H1 (cell line): ENCODE results near the gene KCNJ5. TPM values are rescaled to one million over a fixed set of nuclear protein-coding genes. Genes with fewer than 3 reads are reported as not detected.

ENCODE experiments used
- CTCF ChIA-PET: fragments of 300-600 bp; sonication (Branson Sonifier 250); formaldehyde crosslinking; loops from one replicate; lab custom pipeline; 2021; ENCODE audit not compliant: partially characterized antibody; lab: Charles Lee
- POLR2A ChIA-PET: fragments of 300-600 bp; sonication (Branson Sonifier 250); formaldehyde crosslinking; loops from one replicate; lab custom pipeline; 2021; ENCODE audit warnings: inconsistent platforms; ENCODE audit not compliant: partially characterized antibody; lab: Charles Lee
- DNase-seq, 2 experiments: peaks; one replicate each; pipeline versions ENCODE4 v3.0.0 to v3.0.0-alpha.2; 2010 to 2022; ENCODE audit warnings: low spot score in 2 of 2, low read depth in 1 of 2, mixed read lengths in 1 of 2
- FAIRE-seq: peaks from 2 replicates; lab custom pipeline; 2011; peaks lifted over from hg19 to GRCh38; lab: Jason Lieb, UNC
- H2AFZ ChIP-seq: 2 replicates; pipeline ENCODE4 v1.8.1; 2012; ENCODE audit warnings: low read length, inconsistent platforms
- H2AK5ac ChIP-seq: 2 replicates; pipeline ENCODE4 v1.6.1; 2013; ENCODE audit warnings: low read depth, low read length
- H2BK120ac ChIP-seq: replicated peaks from 2 replicates; pipeline ENCODE3; 2013; ENCODE audit warnings: low read depth, low read length, inconsistent platforms
- H2BK12ac ChIP-seq: 2 replicates; pipeline ENCODE4 v1.6.1; 2013; ENCODE audit warnings: low read depth, low read length
- H2BK15ac ChIP-seq: 2 replicates; pipeline ENCODE4 v1.6.1; 2013; ENCODE audit warnings: low read length
- H2BK20ac ChIP-seq: 2 replicates; pipeline ENCODE4 v1.6.1; 2013; ENCODE audit warnings: low read length
- H2BK5ac ChIP-seq: 2 replicates; pipeline ENCODE4 v1.6.1; 2013; ENCODE audit warnings: low read depth, low read length
- H3K14ac ChIP-seq: 2 replicates; pipeline ENCODE4 v1.6.1; 2013; ENCODE audit warnings: inconsistent platforms; ENCODE audit not compliant: insufficient read length
- H3K18ac ChIP-seq: 2 replicates; pipeline ENCODE4 v1.6.1; 2013; ENCODE audit warnings: low read length; ENCODE audit errors: extremely low read depth
- H3K23ac ChIP-seq: 2 replicates; pipeline ENCODE4 v1.6.1; 2013; ENCODE audit warnings: inconsistent platforms; ENCODE audit not compliant: insufficient read length
- H3K23me2 ChIP-seq: 2 replicates; pipeline ENCODE4 v1.6.1; 2013; ENCODE audit warnings: low read depth, low read length
- H3K27ac ChIP-seq: 2 replicates; pipeline ENCODE4 v1.6.1; 2011; ENCODE audit warnings: low read depth, low read length, inconsistent platforms
- H3K27me3 ChIP-seq, 4 experiments: replicated peaks in 1 of 4; 1 replicate in 1 of 4; 2 replicates in 3 of 4; pipeline versions ENCODE4 v1.6.1 to v1.8.1; 2011 to 2013; ENCODE audit warnings: low read length in 3 of 4, mild to moderate bottlenecking in 3 of 4, inconsistent platforms in 2 of 4, mixed read lengths in 2 of 4, moderate library complexity in 1 of 4; ENCODE audit not compliant: control insufficient read depth in 3 of 4, insufficient read depth in 3 of 4; ENCODE audit errors: extremely low read depth in 1 of 4
- H3K36me3 ChIP-seq, 4 experiments: 2 replicates each; pipeline versions ENCODE4 v1.6.1 to v1.8.1; 2011 to 2013; ENCODE audit warnings: mild to moderate bottlenecking in 4 of 4, low read length in 3 of 4, moderate library complexity in 2 of 4, control low read depth in 1 of 4, inconsistent platforms in 1 of 4; ENCODE audit not compliant: insufficient read depth in 4 of 4, control insufficient read depth in 2 of 4
- H3K4ac ChIP-seq: replicated peaks from 2 replicates; pipeline ENCODE3; 2013; ENCODE audit warnings: low read length, low read depth, mixed read lengths, inconsistent platforms; ENCODE audit not compliant: insufficient read length
- H3K4me1 ChIP-seq, 4 experiments: replicated peaks in 1 of 4; 1 replicate in 1 of 4; 2 replicates in 3 of 4; pipeline versions ENCODE4 v1.6.1 to v1.8.1; 2011 to 2013; ENCODE audit warnings: low read length in 3 of 4, inconsistent platforms in 2 of 4, mixed read lengths in 1 of 4; ENCODE audit not compliant: insufficient read depth in 4 of 4, control insufficient read depth in 3 of 4
- H3K4me2 ChIP-seq, 2 experiments: 2 replicates each; pipeline versions ENCODE4 v1.6.1 to v1.8.1; 2011 to 2013; ENCODE audit warnings: low read depth in 2 of 2, low read length in 2 of 2, control low read depth in 1 of 2, inconsistent platforms in 1 of 2, mild to moderate bottlenecking in 1 of 2; ENCODE audit not compliant: insufficient read depth in 1 of 2
- H3K4me3 ChIP-seq, 4 experiments: fragments of 200-600, 300-600 bp in 1 of 4; sonication (generic), shearing (Covaris generic), sonication (Bioruptor Twin) in 1 of 4; 2 replicates each; pipeline versions ENCODE4 v1.5.1 to v1.8.1; 2011 to 2016; ENCODE audit warnings: low read length in 4 of 4, low read depth in 3 of 4, control low read depth in 2 of 4, inconsistent platforms in 2 of 4, mild to moderate bottlenecking in 2 of 4, mixed read lengths in 1 of 4, moderate library complexity in 1 of 4; ENCODE audit not compliant: insufficient read depth in 2 of 4; ENCODE audit errors: extremely low read depth in 1 of 4
- H3K56ac ChIP-seq: replicated peaks from 2 replicates; pipeline ENCODE3; 2013; ENCODE audit warnings: low read depth, mild to moderate bottlenecking, mixed read lengths, low read length, inconsistent platforms; ENCODE audit not compliant: insufficient read length
- H3K79me1 ChIP-seq: 2 replicates; pipeline ENCODE4 v1.6.1; 2013; ENCODE audit warnings: low read depth, low read length, control low read depth
- H3K79me2 ChIP-seq, 2 experiments: 2 replicates each; pipeline versions ENCODE4 v1.6.1 to v1.8.1; 2012 to 2013; ENCODE audit warnings: low read length in 2 of 2, mild to moderate bottlenecking in 2 of 2, inconsistent platforms in 1 of 2; ENCODE audit not compliant: insufficient read depth in 2 of 2, control insufficient read depth in 1 of 2
- H3K9ac ChIP-seq, 4 experiments: replicated peaks in 1 of 4; 1 replicate in 1 of 4; 2 replicates in 3 of 4; pipeline versions ENCODE4 v1.6.1 to v1.8.1; 2011 to 2013; ENCODE audit warnings: low read depth in 3 of 4, low read length in 3 of 4, control low read depth in 2 of 4, mild to moderate bottlenecking in 2 of 4, moderate library complexity in 2 of 4, inconsistent platforms in 1 of 4; ENCODE audit errors: extremely low read depth in 1 of 4
- H3K9me3 ChIP-seq, 2 experiments: 2 replicates each; pipeline versions ENCODE4 v1.6.1 to v1.8.1; 2012 to 2013; ENCODE audit warnings: mild to moderate bottlenecking in 2 of 2, moderate library complexity in 2 of 2, control low read depth in 1 of 2, inconsistent platforms in 1 of 2, low read depth in 1 of 2, low read length in 1 of 2, mixed read lengths in 1 of 2; ENCODE audit not compliant: insufficient read depth in 2 of 2
- H4K20me1 ChIP-seq, 2 experiments: replicated peaks in 1 of 2; 2 replicates each; pipeline versions ENCODE3 to v1.8.1; 2011 to 2013; ENCODE audit warnings: inconsistent platforms in 2 of 2, low read length in 2 of 2, mild to moderate bottlenecking in 1 of 2; ENCODE audit not compliant: insufficient read depth in 2 of 2, control insufficient read depth in 1 of 2
- H4K5ac ChIP-seq: 2 replicates; pipeline ENCODE4 v1.6.1; 2013; ENCODE audit warnings: low read length, low read depth, mixed read lengths, inconsistent platforms; ENCODE audit not compliant: insufficient read length
- H4K8ac ChIP-seq: 2 replicates; pipeline ENCODE4 v1.8.0; 2013; ENCODE audit warnings: mild to moderate bottlenecking, moderate library complexity, low read length, inconsistent platforms; ENCODE audit not compliant: insufficient read depth; ENCODE audit errors: extremely low read depth
- H4K91ac ChIP-seq: replicated peaks from 2 replicates; pipeline ENCODE3; 2013; ENCODE audit warnings: low read length, mixed read lengths, inconsistent platforms; ENCODE audit not compliant: insufficient read length
- CEBPB ChIP-seq: IDR thresholded peaks from 2 replicates; pipeline ENCODE4 v1.6.1; 2012; ENCODE audit warnings: low read depth, low read length
- PHF8 ChIP-seq: fragments of 200-600 bp; sonication (generic); conservative IDR thresholded peaks from 2 replicates; pipeline ENCODE4 v1.7.1; 2012; ENCODE audit warnings: low read depth, mild to moderate bottlenecking, inconsistent platforms, low read length, moderate library complexity
- POU5F1 ChIP-seq: IDR thresholded peaks from 2 replicates; pipeline ENCODE4 v1.6.1; 2011; ENCODE audit warnings: low read depth, mild to moderate bottlenecking, low read length, moderate library complexity
- RNF2 ChIP-seq: fragments of 200-900, 300-1000 bp; sonication (generic); IDR thresholded peaks from 2 replicates; pipeline ENCODE4 v1.7.1; 2016; ENCODE audit warnings: borderline replicate concordance, low read depth, mild to moderate bottlenecking, antibody characterized with exemption, low read length; ENCODE audit not compliant: poor library complexity, severe bottlenecking; ENCODE audit errors: missing control alignments
- YY1 ChIP-seq: IDR thresholded peaks from 2 replicates; pipeline ENCODE4 v1.6.1; 2011; ENCODE audit warnings: low read depth, mild to moderate bottlenecking, low read length
- ZNF274 ChIP-seq: IDR thresholded peaks from 2 replicates; pipeline ENCODE4 v1.7.0; 2012; ENCODE audit warnings: low read length, borderline replicate concordance; ENCODE audit errors: extremely low read depth
- WGBS, 2 experiments: shearing (Covaris generic) in 1 of 2; methylation state at CpG; one replicate each; pipeline versions ENCODE4 v1.1.6 to v1.1.7; 2013 to 2015; ENCODE audit warnings: low lambda C conversion rate in 2 of 2, mixed read lengths in 2 of 2, inconsistent platforms in 1 of 2, low coverage in 1 of 2, missing lambda C conversion rate in 1 of 2; ENCODE audit not compliant: insufficient replicate concordance in 2 of 2, insufficient coverage in 1 of 2, insufficient read length in 1 of 2; ENCODE audit errors: extremely low coverage in 1 of 2, missing lambda C conversion rate in 1 of 2; 5-methylcytosine and 5-hydroxymethylcytosine counted together
- polyA plus RNA-seq, 7 experiments: library from polyadenylated mRNA; depleted of rRNA in 3 of 7; stranded (reverse) in 5 of 7; unstranded in 2 of 7; fragments of >200 nt in 5 of 7; fragments of 200-250 nt in 2 of 7; gene quantifications; 1 replicate in 5 of 7; 2 replicates in 1 of 7; 4 replicates in 1 of 7; pipeline versions ENCODE4 v1.2.1 to v1.2.3, GENCODE V29; 2011 to 2013; ENCODE audit warnings: missing spikeins in 2 of 7, mixed read lengths in 2 of 7
- total RNA-seq: library from RNA; stranded (reverse); fragmentation: NEBNext Ultra II Directional; extraction: Animal tissue kit (Norgen Biotek cat#: 25700); gene quantifications from 2 replicates; pipeline ENCODE4 v1.2.1, GENCODE V29; 2021
- TF ChIP-seq, protein P1 (sequence below): IDR thresholded peaks from 2 replicates; pipeline ENCODE4 v1.6.1; 2012; ENCODE audit warnings: inconsistent platforms

Gene KCNJ5
- total and polyA plus RNA-seq, 2 of the 8 experiments (the other 6 are each of a cell fraction or from before 2014, with no cell fraction given) = 0.05 TPM; not detected in 1

DNA sequence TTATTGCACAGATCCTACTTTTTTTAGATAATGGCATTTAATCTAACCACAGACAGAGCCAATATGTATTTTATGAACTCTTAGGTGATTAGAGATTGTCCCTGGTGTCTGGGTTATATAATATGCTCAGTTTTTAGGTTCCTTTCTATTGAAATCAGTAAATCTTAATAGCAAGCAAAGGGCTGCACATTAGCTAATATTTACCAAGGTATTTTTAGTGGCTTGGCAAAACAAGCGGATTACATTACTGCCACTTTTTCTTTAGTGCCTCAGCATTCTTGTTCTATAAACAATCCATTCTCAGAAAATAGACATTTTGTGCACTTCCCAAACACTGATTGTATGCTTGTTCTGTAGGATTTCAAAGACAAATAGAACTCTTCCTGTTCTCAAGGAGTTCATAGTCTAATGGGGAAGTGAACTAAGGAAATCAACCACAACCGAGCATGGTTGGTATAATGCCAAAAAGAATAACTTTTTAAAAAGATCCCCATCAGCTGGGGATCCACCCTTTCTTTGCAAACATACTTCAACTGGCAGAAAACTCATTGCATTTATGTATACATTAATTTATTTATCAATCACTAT, 47.9 kb upstream of the KCNJ5 start:
- FAIRE-seq = no peak
- Histone ChIP-seq H2BK20ac (no peak overlapping the region), H2BK15ac (no peak overlapping the region), H2AFZ (no peak overlapping the region), H2BK12ac (no peak overlapping the region), H3K23me2 (no peaks in the 10 kb centered on the region), H3K18ac (no peak overlapping the region), H3K23ac (no peak overlapping the region), H3K27me3 (no peaks in the 10 kb centered on the region; a peak in 1 of 7 replicates), H3K9ac (no peak overlapping the region), H4K91ac (no peak overlapping the region), H3K9me3 (no peaks in the 10 kb centered on the region), H2BK120ac (no peak overlapping the region), H3K56ac (no peak overlapping the region), H4K20me1 (no peaks in the 10 kb centered on the region), H4K8ac (no peak overlapping the region), H3K4me2 (no peak overlapping the region), H3K4ac (no peak overlapping the region), H3K79me1 (no peaks in the 10 kb centered on the region), H4K5ac (no peak overlapping the region), H3K14ac (no peak overlapping the region), H2BK5ac (no peak overlapping the region), H3K36me3 (no peaks in the 10 kb centered on the region), H3K4me1 (peaks cover 0 to 6% (median 0%) of the 10 kb centered on the region in 4 experiments; a peak in 2 of 7 replicates), H3K4me3 (no peak overlapping the region), H2AK5ac (no peak overlapping the region), H3K79me2 (no peaks in the 10 kb centered on the region), H3K27ac (no peak overlapping the region)
- no peak for DNase-seq
- CTCF ChIA-PET = interaction anchor here (1.2 to 9.1 kb wide), 3 partner anchors 10 to 212 kb away, joined by 3 to 54 read pairs (median 3); no protein-coding TSS in a partner anchor
- 98% methylated on average over 2 of the region's 2 CpGs; no CpG with 5 or more reads in 1 of the 2 experiments for WGBS, 2 experiments
- TF ChIP-seq YY1 = no peak
- TF ChIP-seq ZNF274 = no peak
- no peak for TF ChIP-seq RNF2
- TF ChIP-seq PHF8 = no peak
- TF ChIP-seq POU5F1 = no peak
- TF ChIP-seq CEBPB = no peak
- TF ChIP-seq, protein P1, sequence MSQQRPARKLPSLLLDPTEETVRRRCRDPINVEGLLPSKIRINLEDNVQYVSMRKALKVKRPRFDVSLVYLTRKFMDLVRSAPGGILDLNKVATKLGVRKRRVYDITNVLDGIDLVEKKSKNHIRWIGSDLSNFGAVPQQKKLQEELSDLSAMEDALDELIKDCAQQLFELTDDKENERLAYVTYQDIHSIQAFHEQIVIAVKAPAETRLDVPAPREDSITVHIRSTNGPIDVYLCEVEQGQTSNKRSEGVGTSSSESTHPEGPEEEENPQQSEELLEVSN = no peak
- POLR2A ChIA-PET = no interaction called here
